ENCODE results near the gene KRT74. TPM values are rescaled to one million over a fixed set of nuclear protein-coding genes. Genes with fewer than 3 reads are reported as not detected.

KRT74 gene
- total RNA-seq, 1 donor from 2014 or later, result not detected

DNA sequence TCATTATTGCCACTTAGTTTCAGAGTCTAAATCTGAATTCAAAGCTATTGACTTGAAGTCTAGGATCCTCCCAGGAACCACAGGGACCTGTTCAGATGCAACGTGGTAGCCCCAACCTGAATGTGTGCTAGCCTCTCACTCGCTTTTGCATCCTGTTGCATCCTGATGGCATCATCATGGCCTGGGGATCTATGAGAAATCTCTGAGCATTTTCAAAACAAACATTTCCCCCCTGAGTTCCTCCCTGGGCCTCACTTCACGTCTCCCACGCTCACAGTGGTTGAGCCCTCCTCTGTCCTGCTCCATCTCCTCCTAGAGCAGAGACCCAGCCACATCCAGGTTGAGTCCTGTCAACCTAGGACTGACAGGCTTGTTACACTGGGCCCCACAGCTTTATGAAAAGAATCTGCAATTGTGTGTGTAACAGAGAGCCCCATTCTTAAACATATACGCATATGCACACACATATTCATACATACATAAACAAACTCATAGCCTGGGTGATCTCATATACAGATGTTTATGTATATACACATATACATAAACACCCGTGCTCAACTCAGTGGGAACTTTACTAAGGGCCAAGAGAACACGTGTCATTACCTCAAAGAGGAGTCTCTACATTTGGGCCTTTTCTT lies 33.1 kb upstream of the KRT74 start:
- DNase-seq, result no peak
- no peak overlapping the region for H3K4me3 Mint-ChIP-seq
- POLR2A ChIA-PET, result no interaction called here
- peaks cover 19% of the 10 kb centered on the region for H3K27me3 Mint-ChIP-seq
- TF ChIP-seq CTCF (IDR thresholded peaks at IDR 0.05), result no peak
- no peaks in the 10 kb centered on the region for H3K36me3 Mint-ChIP-seq (ENCODE audit: low read depth)
- CTCF ChIA-PET, result no interaction called here
- no peaks in the 10 kb centered on the region for H3K4me1 Mint-ChIP-seq
- no peak overlapping the region for H3K27ac Mint-ChIP-seq
- no peaks in the 10 kb centered on the region for H3K9me3 Mint-ChIP-seq
- no peak for ATAC-seq (ENCODE audit: low read depth)
- intact Hi-C loops (cut with micrococcal nuclease), result no loop called here

DNA sequence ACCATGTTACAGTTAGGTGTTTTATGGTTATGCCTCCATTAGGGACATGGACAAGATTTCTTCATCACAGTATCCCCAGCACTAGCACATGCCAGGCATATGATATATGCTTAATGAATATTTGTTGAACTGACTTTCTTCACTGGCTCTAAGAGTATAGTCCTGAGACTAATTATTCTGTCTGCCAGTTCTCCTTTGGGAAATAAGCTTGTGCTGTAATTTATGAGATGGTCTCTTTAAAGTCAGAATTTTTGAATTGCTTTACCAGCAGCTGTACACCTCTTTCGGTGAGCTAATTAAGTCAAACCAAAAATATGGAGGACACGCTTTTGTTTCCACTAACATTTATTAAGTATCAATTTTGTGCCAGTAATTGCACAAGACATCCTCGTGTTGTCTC lies 32.5 kb upstream of the KRT74 start:
- TF ChIP-seq CTCF (IDR thresholded peaks at IDR 0.05), result no peak
- Mint-ChIP-seq H3K36me3 (ENCODE audit: low read depth) (no peaks in the 10 kb centered on the region), H3K27ac (no peak overlapping the region), H3K4me1 (no peaks in the 10 kb centered on the region), H3K4me3 (no peak overlapping the region), H3K9me3 (no peaks in the 10 kb centered on the region), H3K27me3 (peaks cover 17% of the 10 kb centered on the region)
- ChIA-PET CTCF (no interaction called here), POLR2A (no interaction called here)
- DNase-seq (no peak), ATAC-seq (ENCODE audit: low read depth) (no peak)
- intact Hi-C loops (cut with micrococcal nuclease), result no loop called here

GRCh38 chr12:52605542-52605941 lies 31.9 kb upstream of the KRT74 start:
- Mint-ChIP-seq H3K27ac (no peak overlapping the region), H3K36me3 (ENCODE audit: low read depth) (no peaks in the 10 kb centered on the region), H3K4me3 (no peak overlapping the region), H3K27me3 (peaks cover 17% of the 10 kb centered on the region), H3K4me1 (no peaks in the 10 kb centered on the region), H3K9me3 (no peaks in the 10 kb centered on the region)
- ChIA-PET CTCF (no interaction called here), POLR2A (no interaction called here)
- intact Hi-C loops (cut with micrococcal nuclease), result no loop called here
- ATAC-seq (ENCODE audit: low read depth) (no peak), DNase-seq (no peak)
- TF ChIP-seq CTCF (IDR thresholded peaks at IDR 0.05), result no peak

GRCh38 chr12:52604859-52605258 lies 31.2 kb upstream of the KRT74 start:
- ATAC-seq (ENCODE audit: low read depth) (no peak), DNase-seq (no peak)
- ChIA-PET POLR2A (no interaction called here), CTCF (no interaction called here)
- H3K9me3 Mint-ChIP-seq, result no peaks in the 10 kb centered on the region
- H3K4me1 Mint-ChIP-seq, result no peaks in the 10 kb centered on the region
- TF ChIP-seq CTCF (IDR thresholded peaks at IDR 0.05), result no peak
- peaks cover 20% of the 10 kb centered on the region for H3K27me3 Mint-ChIP-seq
- no peak overlapping the region for H3K27ac Mint-ChIP-seq
- H3K4me3 Mint-ChIP-seq, result no peak overlapping the region
- no peaks in the 10 kb centered on the region for H3K36me3 Mint-ChIP-seq (ENCODE audit: low read depth)
- intact Hi-C loops (cut with micrococcal nuclease), result no loop called here

- no peak for TF ChIP-seq CTCF (IDR thresholded peaks at IDR 0.05)
- H3K9me3 Mint-ChIP-seq, result no peaks in the 10 kb centered on the region
- no peak overlapping the region for H3K4me3 Mint-ChIP-seq
- POLR2A ChIA-PET, result no interaction called here
- ATAC-seq (ENCODE audit: low read depth) (no peak), DNase-seq (no peak)
- intact Hi-C loops (cut with micrococcal nuclease), result no loop called here
- no peak overlapping the region for H3K27ac Mint-ChIP-seq
- peaks cover 21% of the 10 kb centered on the region for H3K27me3 Mint-ChIP-seq
- H3K4me1 Mint-ChIP-seq, result no peaks in the 10 kb centered on the region
- no peaks in the 10 kb centered on the region for H3K36me3 Mint-ChIP-seq (ENCODE audit: low read depth)
- CTCF ChIA-PET, result no interaction called here
These were observed 29.7 kb upstream of the KRT74 start for GRCh38 chr12:52603314-52603713.
